Lower leg skin (tissue), 4 donors: ENCODE data around the gene ZNF599. TPM values are rescaled to one million over a fixed set of nuclear protein-coding genes. Genes with fewer than 3 reads are reported as not detected.

ENCODE experiments used
- DNase-seq, 2 donors: peaks; one replicate each; pipeline ENCODE4 v3.0.0-alpha.2; 2019; ENCODE audit warnings: low spot score in 2 of 2
- H3K4me3 ChIP-seq: fragments of 200-600 bp; sonication (generic); 2 replicates; pipeline ENCODE4 v1.5.1; 2017; ENCODE audit warnings: mild to moderate bottlenecking, low read depth; ENCODE audit not compliant: poor library complexity, severe bottlenecking
- CTCF ChIP-seq, 3 donors: fragments of 450-650 bp; IDR thresholded peaks; one replicate each; pipeline ENCODE4 v1.5.1; 2016; ENCODE audit warnings: antibody characterized with exemption in 3 of 3, mild to moderate bottlenecking in 3 of 3, moderate library complexity in 2 of 3
- POLR2A ChIP-seq, 2 donors: fragments of 450-650 bp; IDR thresholded peaks; one replicate each; pipeline ENCODE4 v1.6.1; 2016 to 2017; ENCODE audit warnings: antibody characterized with exemption in 2 of 2, mild to moderate bottlenecking in 1 of 2, moderate library complexity in 1 of 2
- WGBS, 2 donors: methylation state at CpG; one replicate each; pipeline ENCODE4 v1.1.5; 2018; 5-methylcytosine and 5-hydroxymethylcytosine counted together
- intact Hi-C: fragments of 100-400 bp; cut with DNase I; formaldehyde crosslinking; loops from one replicate; pipeline ENCODE4 v1.15.0; 2023; ENCODE audit warnings: low total_unique reads
- total RNA-seq, 4 donors: library from RNA; depleted of rRNA; stranded (reverse); fragments of >200 nt; gene quantifications; one replicate each; pipeline ENCODE4 v1.1.0, GENCODE V29; 2016

Gene ZNF599
- 10 to 100 TPM in 1 of 4 donors, 1 to 10 TPM in 3; 4.5 to 13.3 (median 6.9) TPM for total RNA-seq

GRCh38 chr19:34772697-34773554 is at the start of gene ZNF599:
TSS of gene ZNF599 (minus strand) at chr19:34773215. CDS start at chr19:34772841, 374 bp downstream.
- intact Hi-C loops, result no loop called here

GRCh38 chr19:34818270-34818669 is 45.3 kb upstream of the ZNF599 start:
- intact Hi-C loops, result no loop called here
- 51 to 66% methylated on average over 2 of the region's 2 CpGs for WGBS, 2 donors
- TF ChIP-seq POLR2A (IDR thresholded peaks at IDR 0.05) (no peak), CTCF (IDR thresholded peaks at IDR 0.05) (no peak)
- no peak overlapping the region for H3K4me3 ChIP-seq
- DNase-seq, result no peak

More at GRCh38 chr19:34772697-34773554, at the start of gene ZNF599:
- DNase-seq, result peak; percentile 87 to 98
- no peak for TF ChIP-seq POLR2A (IDR thresholded peaks at IDR 0.05)
- no peak for TF ChIP-seq CTCF (IDR thresholded peaks at IDR 0.05)
- peak within 1 kb of the TSS; percentile 79 for H3K4me3 ChIP-seq
- 3 to 7% methylated on average over 21 to 47 of the region's 69 CpGs for WGBS, 2 donors

GRCh38 chr19:34816708-34817107 is 43.7 kb upstream of the ZNF599 start:
- no peak overlapping the region for H3K4me3 ChIP-seq
- no peak for DNase-seq
- intact Hi-C loops, result no loop called here
- TF ChIP-seq CTCF (IDR thresholded peaks at IDR 0.05), result no peak
- no peak for TF ChIP-seq POLR2A (IDR thresholded peaks at IDR 0.05)
- WGBS, 2 donors, result 97 to 100% methylated on average over 2 of the region's 2 CpGs

- no peak for DNase-seq
- WGBS, 2 donors, result 82 to 87% methylated on average over 3 of the region's 3 CpGs
- intact Hi-C loops, result loop anchor here (10.0 kb wide), 1 partner anchor 184 kb away; no protein-coding TSS in a partner anchor
- H3K4me3 ChIP-seq, result no peak overlapping the region
- TF ChIP-seq CTCF (IDR thresholded peaks at IDR 0.05) (no peak), POLR2A (IDR thresholded peaks at IDR 0.05) (no peak)
These were observed 35.6 kb upstream of the ZNF599 start for GRCh38 chr19:34808566-34808965.

GRCh38 chr19:34806976-34807860 is 34.2 kb upstream of the ZNF599 start:
- H3K4me3 ChIP-seq, result no peak overlapping the region
- peak in 1 of 2 donors; percentile 62 for DNase-seq
- 93% methylated on average over 15 of the region's 15 CpGs for WGBS, 2 donors
- intact Hi-C loops, result loop anchor here (10.0 kb wide), 1 partner anchor 182 kb away; no protein-coding TSS in a partner anchor
- no peak for TF ChIP-seq CTCF (IDR thresholded peaks at IDR 0.05)
- TF ChIP-seq POLR2A (IDR thresholded peaks at IDR 0.05), result no peak
